NCI-H1105 (cell line): Measurements from ENCODE around the gene FARSA.
A peak's percentile ranks its signal among the peaks of the same experiment; 100 is the strongest.
"Not testable (repeated sequence)": the region's sequence is repeated elsewhere in the genome, so short reads cannot be mapped to it uniquely, and the experiment has no call there.

Source experiments
- DNase-seq: peaks from one replicate; lab custom pipeline; 2025; lab: John Stamatoyannopoulos, UW

FARSA gene

GRCh38 chr19:12890787-12891552, 42.5 kb downstream of the FARSA start, which contains the start of gene GCDH:
GCDH (plus strand) TSS chr19:12891160; CDS start chr19:12891305, 145 bp downstream.
- peak; percentile 100 for DNase-seq

GRCh38 chr19:12890299-12890786, 43.2 kb downstream of the FARSA start:
- DNase-seq, result not testable (repeated sequence)

- no peak for DNase-seq
Measured at GRCh38 chr19:12888006-12888603, 45.4 kb downstream of the FARSA start.

- DNase-seq, result no peak
Measured at GRCh38 chr19:12886969-12887747, 46.4 kb downstream of the FARSA start, which contains the start of gene KLF1. KLF1 (minus strand) TSS chr19:12887201; CDS start chr19:12887140, 61 bp downstream.

- no peak for DNase-seq
Measured at GRCh38 chr19:12886651-12886968, 46.9 kb downstream of the FARSA start.

GRCh38 chr19:12885749-12886650, 47.5 kb downstream of the FARSA start:
- DNase-seq, result no peak

GRCh38 chr19:12884926-12885748, 48.4 kb downstream of the FARSA start:
- DNase-seq, result no peak

- DNase-seq, result no peak
Measured at GRCh38 chr19:12884627-12884925, 48.9 kb downstream of the FARSA start.

- no peak for DNase-seq
Measured at GRCh38 chr19:12884202-12884601, 49.3 kb downstream of the FARSA start.

GRCh38 chr19:12882589-12882988, 50.9 kb downstream of the FARSA start:
- no peak for DNase-seq

- DNase-seq, result peak; percentile 98
Measured at GRCh38 chr19:12881172-12881808, 52.2 kb downstream of the FARSA start, which contains the start of gene DNASE2. DNASE2 (minus strand) TSS chr19:12881449; CDS start chr19:12881375, 74 bp downstream.

- no peak for DNase-seq
Measured at GRCh38 chr19:12880551-12881171, 52.9 kb downstream of the FARSA start.

GRCh38 chr19:12875086-12875485, 58.4 kb downstream of the FARSA start:
- no peak for DNase-seq

- DNase-seq, result no peak
Measured at GRCh38 chr19:12873891-12874745, 59.4 kb downstream of the FARSA start.

GRCh38 chr19:12872941-12873890, 60.3 kb downstream of the FARSA start:
- DNase-seq, result no peak
